ENCODE results near the gene SLC5A8. TPM values are rescaled to one million over a fixed set of nuclear protein-coding genes. Genes with fewer than 3 reads are reported as not detected.

The SLC5A8 gene
- total and polyA plus RNA-seq, 2 experiments from 2014 or later: 0.10 TPM

DNA sequence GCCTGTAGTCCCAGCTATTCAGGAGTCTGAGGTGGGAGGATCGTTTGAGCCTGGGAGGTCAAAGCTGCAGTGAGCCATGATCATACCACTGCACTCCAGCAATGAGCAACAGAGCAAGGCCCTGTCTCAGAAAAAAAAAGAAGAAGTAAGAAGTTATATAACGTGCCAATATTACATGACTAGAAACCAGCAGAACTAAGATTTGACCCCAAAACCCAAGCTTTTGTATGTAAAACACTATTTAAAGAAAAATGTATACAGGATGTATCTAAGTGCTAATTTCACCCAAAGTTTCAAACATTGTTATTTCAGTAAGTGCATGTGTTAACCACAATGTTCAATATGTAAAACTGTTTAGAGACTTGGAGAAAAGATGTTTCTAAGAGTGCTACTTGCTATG, 94.7 kb downstream of the SLC5A8 start (continued):
- no peak for TF ChIP-seq STAT1 (IDR thresholded peaks at IDR 0.05; ENCODE audit: unreplicated experiment)
- TF ChIP-seq EZH2phosphoT487 (IDR thresholded peaks at IDR 0.05; ENCODE audit: unreplicated experiment): no peak
- TF ChIP-seq, protein P1, sequence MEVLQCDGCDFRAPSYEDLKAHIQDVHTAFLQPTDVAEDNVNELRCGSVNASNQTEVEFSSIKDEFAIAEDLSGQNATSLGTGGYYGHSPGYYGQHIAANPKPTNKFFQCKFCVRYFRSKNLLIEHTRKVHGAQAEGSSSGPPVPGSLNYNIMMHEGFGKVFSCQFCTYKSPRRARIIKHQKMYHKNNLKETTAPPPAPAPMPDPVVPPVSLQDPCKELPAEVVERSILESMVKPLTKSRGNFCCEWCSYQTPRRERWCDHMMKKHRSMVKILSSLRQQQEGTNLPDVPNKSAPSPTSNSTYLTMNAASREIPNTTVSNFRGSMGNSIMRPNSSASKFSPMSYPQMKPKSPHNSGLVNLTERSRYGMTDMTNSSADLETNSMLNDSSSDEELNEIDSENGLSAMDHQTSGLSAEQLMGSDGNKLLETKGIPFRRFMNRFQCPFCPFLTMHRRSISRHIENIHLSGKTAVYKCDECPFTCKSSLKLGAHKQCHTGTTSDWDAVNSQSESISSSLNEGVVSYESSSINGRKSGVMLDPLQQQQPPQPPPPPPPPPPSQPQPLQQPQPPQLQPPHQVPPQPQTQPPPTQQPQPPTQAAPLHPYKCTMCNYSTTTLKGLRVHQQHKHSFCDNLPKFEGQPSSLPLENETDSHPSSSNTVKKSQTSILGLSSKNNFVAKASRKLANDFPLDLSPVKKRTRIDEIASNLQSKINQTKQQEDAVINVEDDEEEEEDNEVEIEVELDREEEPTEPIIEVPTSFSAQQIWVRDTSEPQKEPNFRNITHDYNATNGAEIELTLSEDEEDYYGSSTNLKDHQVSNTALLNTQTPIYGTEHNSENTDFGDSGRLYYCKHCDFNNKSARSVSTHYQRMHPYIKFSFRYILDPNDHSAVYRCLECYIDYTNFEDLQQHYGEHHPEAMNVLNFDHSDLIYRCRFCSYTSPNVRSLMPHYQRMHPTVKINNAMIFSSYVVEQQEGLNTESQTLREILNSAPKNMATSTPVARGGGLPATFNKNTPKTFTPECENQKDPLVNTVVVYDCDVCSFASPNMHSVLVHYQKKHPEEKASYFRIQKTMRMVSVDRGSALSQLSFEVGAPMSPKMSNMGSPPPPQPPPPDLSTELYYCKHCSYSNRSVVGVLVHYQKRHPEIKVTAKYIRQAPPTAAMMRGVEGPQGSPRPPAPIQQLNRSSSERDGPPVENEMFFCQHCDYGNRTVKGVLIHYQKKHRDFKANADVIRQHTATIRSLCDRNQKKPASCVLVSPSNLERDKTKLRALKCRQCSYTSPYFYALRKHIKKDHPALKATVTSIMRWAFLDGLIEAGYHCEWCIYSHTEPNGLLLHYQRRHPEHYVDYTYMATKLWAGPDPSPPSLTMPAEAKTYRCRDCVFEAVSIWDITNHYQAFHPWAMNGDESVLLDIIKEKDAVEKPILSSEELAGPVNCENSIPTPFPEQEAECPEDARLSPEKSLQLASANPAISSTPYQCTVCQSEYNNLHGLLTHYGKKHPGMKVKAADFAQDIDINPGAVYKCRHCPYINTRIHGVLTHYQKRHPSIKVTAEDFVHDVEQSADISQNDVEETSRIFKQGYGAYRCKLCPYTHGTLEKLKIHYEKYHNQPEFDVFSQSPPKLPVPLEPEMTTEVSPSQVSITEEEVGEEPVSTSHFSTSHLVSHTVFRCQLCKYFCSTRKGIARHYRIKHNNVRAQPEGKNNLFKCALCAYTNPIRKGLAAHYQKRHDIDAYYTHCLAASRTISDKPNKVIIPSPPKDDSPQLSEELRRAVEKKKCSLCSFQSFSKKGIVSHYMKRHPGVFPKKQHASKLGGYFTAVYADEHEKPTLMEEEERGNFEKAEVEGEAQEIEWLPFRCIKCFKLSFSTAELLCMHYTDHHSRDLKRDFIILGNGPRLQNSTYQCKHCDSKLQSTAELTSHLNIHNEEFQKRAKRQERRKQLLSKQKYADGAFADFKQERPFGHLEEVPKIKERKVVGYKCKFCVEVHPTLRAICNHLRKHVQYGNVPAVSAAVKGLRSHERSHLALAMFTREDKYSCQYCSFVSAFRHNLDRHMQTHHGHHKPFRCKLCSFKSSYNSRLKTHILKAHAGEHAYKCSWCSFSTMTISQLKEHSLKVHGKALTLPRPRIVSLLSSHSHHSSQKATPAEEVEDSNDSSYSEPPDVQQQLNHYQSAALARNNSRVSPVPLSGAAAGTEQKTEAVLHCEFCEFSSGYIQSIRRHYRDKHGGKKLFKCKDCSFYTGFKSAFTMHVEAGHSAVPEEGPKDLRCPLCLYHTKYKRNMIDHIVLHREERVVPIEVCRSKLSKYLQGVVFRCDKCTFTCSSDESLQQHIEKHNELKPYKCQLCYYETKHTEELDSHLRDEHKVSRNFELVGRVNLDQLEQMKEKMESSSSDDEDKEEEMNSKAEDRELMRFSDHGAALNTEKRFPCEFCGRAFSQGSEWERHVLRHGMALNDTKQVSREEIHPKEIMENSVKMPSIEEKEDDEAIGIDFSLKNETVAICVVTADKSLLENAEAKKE (CRISPR knock-in tag; IDR thresholded peaks at IDR 0.05): no peak
- no peak for TF ChIP-seq JUNB (IDR thresholded peaks at IDR 0.05; ENCODE audit: unreplicated experiment)
- TF ChIP-seq ZNF114 (CRISPR knock-in tag; IDR thresholded peaks at IDR 0.05): no peak
- TF ChIP-seq, protein P2, sequence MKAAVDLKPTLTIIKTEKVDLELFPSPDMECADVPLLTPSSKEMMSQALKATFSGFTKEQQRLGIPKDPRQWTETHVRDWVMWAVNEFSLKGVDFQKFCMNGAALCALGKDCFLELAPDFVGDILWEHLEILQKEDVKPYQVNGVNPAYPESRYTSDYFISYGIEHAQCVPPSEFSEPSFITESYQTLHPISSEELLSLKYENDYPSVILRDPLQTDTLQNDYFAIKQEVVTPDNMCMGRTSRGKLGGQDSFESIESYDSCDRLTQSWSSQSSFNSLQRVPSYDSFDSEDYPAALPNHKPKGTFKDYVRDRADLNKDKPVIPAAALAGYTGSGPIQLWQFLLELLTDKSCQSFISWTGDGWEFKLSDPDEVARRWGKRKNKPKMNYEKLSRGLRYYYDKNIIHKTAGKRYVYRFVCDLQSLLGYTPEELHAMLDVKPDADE (IDR thresholded peaks at IDR 0.05): no peak

DNA sequence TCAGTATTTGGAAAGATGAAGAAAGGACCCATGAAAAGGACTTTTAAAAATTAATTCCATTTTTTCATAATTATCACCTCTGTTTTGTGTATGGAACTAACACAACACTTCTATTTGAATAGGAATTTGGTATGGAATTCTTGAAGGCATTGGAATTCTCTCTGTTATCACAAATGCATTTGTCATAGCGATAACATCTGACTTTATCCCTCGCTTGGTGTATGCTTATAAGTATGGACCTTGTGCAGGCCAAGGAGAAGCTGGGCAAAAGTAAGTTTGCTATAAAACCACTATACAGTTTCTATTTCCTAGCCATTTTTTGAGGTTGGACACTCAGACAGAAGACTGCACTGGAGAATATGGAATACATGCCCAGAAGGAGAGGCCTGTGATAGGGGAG, 98.6 kb downstream of the SLC5A8 start:
- Mint-ChIP-seq H3K36me3 (ENCODE audit: low read depth) (no peaks in the 10 kb centered on the region), H3K27me3 (ENCODE audit: insufficient read depth, low read depth, poor library complexity) (no peaks in the 10 kb centered on the region), H3K4me3 (no peak overlapping the region), H3K9me3 (no peaks in the 10 kb centered on the region), H3K4me1 (no peaks in the 10 kb centered on the region), H3K27ac (no peak overlapping the region)
- no peak overlapping the region for H3K4me2 ChIP-seq
- no peaks in the 10 kb centered on the region for H3K9me2 ChIP-seq (ENCODE audit: insufficient read depth)
- DNase-seq (ENCODE audit: low spot score) (no peak), ATAC-seq (no peak)
- no peaks in the 10 kb centered on the region for H3K79me2 ChIP-seq (replicated peaks; ENCODE audit: insufficient read depth)
- no peak overlapping the region for H3K27ac ChIP-seq (ENCODE audit: low read depth)
- no peaks in the 10 kb centered on the region for H3F3A ChIP-seq (replicated peaks; ENCODE audit: low read depth)
- H2AFZ ChIP-seq: no peak overlapping the region
- no peaks in the 10 kb centered on the region for H3K4me1 ChIP-seq (ENCODE audit: insufficient read depth)
- no peak for TF ChIP-seq NANOG (IDR thresholded peaks at IDR 0.05; ENCODE audit: borderline replicate concordance)
- TF ChIP-seq POLR2AphosphoS5 (IDR thresholded peaks at IDR 0.05; ENCODE audit: low read depth): no peak
- TF ChIP-seq, protein P1 (CRISPR knock-in tag; IDR thresholded peaks at IDR 0.05): no peak
- TF ChIP-seq EZH2phosphoT487 (IDR thresholded peaks at IDR 0.05; ENCODE audit: unreplicated experiment): no peak
- no peak for TF ChIP-seq JUNB (IDR thresholded peaks at IDR 0.05; ENCODE audit: unreplicated experiment)
- no peak for TF ChIP-seq EZH2 (IDR thresholded peaks at IDR 0.05; ENCODE audit: low read depth, unreplicated experiment)
- no peak for TF ChIP-seq ZNF331 (CRISPR knock-in tag; IDR thresholded peaks at IDR 0.05; ENCODE audit: low read depth)
- H3K36me3 ChIP-seq (ENCODE audit: insufficient read depth): no peaks in the 10 kb centered on the region
- no peaks in the 10 kb centered on the region for H3K27me3 ChIP-seq (ENCODE audit: insufficient read depth)
- H4K20me1 ChIP-seq (replicated peaks; ENCODE audit: insufficient read depth): no peaks in the 10 kb centered on the region
- no peak overlapping the region for H3K4me3 ChIP-seq
